ENCODE data around the gene RBM4B.
"Not testable (repeated sequence)": the region's sequence is repeated elsewhere in the genome, so short reads cannot be mapped to it uniquely, and the experiment has no call there.

RBM4B gene

GRCh38 chr11:66641834-66642233 lies 35.9 kb downstream of the RBM4B start:
- no peak for DNase-seq (ENCODE audit: extremely low read depth, low read depth)
- TF ChIP-seq, protein P1, sequence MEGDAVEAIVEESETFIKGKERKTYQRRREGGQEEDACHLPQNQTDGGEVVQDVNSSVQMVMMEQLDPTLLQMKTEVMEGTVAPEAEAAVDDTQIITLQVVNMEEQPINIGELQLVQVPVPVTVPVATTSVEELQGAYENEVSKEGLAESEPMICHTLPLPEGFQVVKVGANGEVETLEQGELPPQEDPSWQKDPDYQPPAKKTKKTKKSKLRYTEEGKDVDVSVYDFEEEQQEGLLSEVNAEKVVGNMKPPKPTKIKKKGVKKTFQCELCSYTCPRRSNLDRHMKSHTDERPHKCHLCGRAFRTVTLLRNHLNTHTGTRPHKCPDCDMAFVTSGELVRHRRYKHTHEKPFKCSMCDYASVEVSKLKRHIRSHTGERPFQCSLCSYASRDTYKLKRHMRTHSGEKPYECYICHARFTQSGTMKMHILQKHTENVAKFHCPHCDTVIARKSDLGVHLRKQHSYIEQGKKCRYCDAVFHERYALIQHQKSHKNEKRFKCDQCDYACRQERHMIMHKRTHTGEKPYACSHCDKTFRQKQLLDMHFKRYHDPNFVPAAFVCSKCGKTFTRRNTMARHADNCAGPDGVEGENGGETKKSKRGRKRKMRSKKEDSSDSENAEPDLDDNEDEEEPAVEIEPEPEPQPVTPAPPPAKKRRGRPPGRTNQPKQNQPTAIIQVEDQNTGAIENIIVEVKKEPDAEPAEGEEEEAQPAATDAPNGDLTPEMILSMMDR (IDR thresholded peaks at IDR 0.05; ENCODE audit: low read depth, low read length, missing control alignments) = no peak
- H3K4me3 ChIP-seq (replicated peaks; ENCODE audit: low read depth, low read length) = peak overlapping the region; percentile 95

DNA sequence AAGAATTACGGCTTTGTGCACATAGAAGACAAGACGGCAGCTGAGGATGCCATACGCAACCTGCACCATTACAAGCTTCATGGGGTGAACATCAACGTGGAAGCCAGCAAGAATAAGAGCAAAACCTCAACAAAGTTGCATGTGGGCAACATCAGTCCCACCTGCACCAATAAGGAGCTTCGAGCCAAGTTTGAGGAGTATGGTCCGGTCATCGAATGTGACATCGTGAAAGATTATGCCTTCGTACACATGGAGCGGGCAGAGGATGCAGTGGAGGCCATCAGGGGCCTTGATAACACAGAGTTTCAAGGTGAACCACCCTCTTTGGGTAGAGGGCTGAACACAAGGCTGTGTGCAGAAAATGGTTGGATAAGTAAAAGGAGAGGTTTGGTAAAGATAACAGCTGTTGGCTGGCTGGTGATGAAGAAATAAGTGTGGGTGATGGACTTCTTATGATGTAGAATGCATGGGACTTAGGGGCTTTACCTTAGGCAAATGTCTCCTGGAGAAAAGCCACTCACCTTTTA lies 37.8 kb downstream of the RBM4B start:
- H3K4me3 ChIP-seq (replicated peaks; ENCODE audit: low read depth, low read length) = peak overlapping the region; percentile 95
- not testable (repeated sequence) for DNase-seq (ENCODE audit: extremely low read depth, low read depth)

DNA sequence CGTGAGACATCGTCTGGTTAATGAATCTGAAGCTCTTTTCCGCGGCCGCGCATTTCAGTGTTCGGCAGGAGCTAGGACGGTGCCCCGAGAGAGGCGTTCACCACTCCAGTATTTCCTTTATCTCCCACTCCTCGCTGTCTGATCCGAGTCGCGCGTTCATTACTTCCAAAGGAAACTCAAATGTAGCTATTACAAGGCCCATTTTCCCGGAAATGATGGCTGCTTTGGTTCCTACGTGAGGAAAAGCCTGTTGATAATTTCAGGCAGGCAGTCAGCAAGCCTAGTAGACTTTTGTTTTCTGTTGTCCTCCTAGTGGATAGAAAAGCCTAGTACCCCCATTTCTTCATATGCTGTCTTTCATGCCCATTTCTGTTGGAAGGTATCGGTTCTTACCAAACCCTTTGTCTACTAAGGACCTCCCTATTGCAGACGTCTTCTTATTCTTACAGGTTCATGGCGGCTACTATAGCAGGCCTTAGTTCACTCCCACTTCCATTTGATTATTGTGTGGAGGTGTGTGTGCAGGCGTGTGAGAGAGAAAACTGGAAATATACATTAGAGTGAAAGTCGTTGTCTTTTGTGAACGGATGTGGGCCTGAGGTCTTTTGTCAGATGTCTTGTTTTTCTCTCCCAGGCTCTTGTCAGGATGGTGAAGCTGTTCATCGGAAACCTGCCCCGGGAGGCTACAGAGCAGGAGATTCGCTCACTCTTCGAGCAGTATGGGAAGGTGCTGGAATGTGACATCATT lies 38.4 kb downstream of the RBM4B start:
- TF ChIP-seq, protein P1 (IDR thresholded peaks at IDR 0.05; ENCODE audit: low read depth, low read length, missing control alignments) = no peak
- H3K4me3 ChIP-seq (replicated peaks; ENCODE audit: low read depth, low read length) = peak overlapping the region; percentile 95
- no peak for DNase-seq (ENCODE audit: extremely low read depth, low read depth)

DNA sequence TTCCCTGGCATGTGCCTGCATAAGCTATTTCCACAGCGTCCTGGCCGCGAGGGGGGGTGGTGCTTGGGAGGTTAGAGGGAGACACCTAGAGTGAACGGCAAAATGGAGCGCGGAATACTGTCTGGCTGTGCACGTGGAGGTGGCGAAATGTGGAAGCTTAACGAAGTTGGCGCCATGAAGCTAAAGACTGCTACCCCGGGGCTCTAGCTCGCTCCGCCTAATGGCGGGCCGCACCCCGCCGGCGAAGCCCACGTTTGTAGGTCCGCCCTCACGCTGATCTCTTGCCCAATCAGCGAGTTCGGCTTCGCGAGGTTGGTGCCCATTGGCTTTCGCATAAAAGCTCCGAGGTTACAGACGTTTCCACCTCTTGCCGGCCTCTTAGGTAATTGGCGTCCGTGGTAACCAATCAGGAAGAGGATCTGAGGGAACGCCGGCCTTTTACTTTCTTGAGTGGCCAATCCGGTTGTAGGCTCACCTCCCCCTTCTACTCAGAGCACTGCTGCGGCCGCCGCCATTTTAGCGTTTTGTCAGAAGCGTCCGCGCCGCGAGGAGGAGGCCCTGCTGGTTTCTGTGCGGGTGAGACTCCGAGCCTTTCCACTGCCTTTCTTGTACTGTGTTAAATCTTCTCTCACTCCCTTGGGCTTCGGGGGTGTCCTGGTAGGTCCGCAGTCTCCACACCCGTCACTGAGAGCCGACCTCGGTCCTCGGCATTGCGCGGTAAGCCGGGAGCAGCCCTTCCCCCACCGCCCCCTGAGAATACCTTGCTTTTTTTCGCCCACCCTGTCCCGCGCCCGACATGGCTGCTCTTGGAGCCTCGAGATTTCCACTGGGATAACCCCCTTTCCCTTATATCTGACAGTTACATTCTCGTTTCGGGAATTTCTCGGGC lies 39.3 kb downstream of the RBM4B start, which contains the start of gene RBM4:
Gene RBM4 (plus strand): TSS at position 527 of the 889 bp plus-strand sequence. CDS start 1,009 bp downstream, outside the sequence.
- TF ChIP-seq, protein P1 (IDR thresholded peaks at IDR 0.05; ENCODE audit: low read depth, low read length, missing control alignments) = no peak
- peak within 1 kb of the TSS; percentile 95 for H3K4me3 ChIP-seq (replicated peaks; ENCODE audit: low read depth, low read length)
- DNase-seq (ENCODE audit: extremely low read depth, low read depth) = peak; percentile 100

GRCh38 chr11:66637557-66638176 lies 40.0 kb downstream of the RBM4B start:
- peak; percentile 15 for DNase-seq (ENCODE audit: extremely low read depth, low read depth)
- TF ChIP-seq, protein P1 (IDR thresholded peaks at IDR 0.05; ENCODE audit: low read depth, low read length, missing control alignments) = peak; percentile 2
- peak overlapping the region; percentile 95 for H3K4me3 ChIP-seq (replicated peaks; ENCODE audit: low read depth, low read length)

GRCh38 chr11:66636411-66636810 lies 41.3 kb downstream of the RBM4B start:
- H3K4me3 ChIP-seq (replicated peaks; ENCODE audit: low read depth, low read length) = no peak overlapping the region
- no peak for DNase-seq (ENCODE audit: extremely low read depth, low read depth)
- TF ChIP-seq, protein P1 (IDR thresholded peaks at IDR 0.05; ENCODE audit: low read depth, low read length, missing control alignments) = no peak
